Ovary (tissue), 3 donors: ENCODE data around the gene MTFR1L.

Experiments used
- EP300 ChIP-seq: sonication (generic); formaldehyde crosslinking; IDR thresholded peaks from one replicate; pipeline ENCODE4 v1.6.1; 2017; ENCODE audit warnings: antibody characterized with exemption
- POLR2A ChIP-seq: fragments of 450-650 bp; IDR thresholded peaks from one replicate; pipeline ENCODE4 v1.6.1; 2017; ENCODE audit warnings: antibody characterized with exemption, mild to moderate bottlenecking, moderate library complexity
- TF ChIP-seq, protein P1 (sequence below), 3 donors: fragments of 450-650 bp in 2 of 3; fragments of 200-600 bp in 1 of 3; IDR thresholded peaks; one replicate each; pipeline versions ENCODE4 v1.5.1 to v1.8.0; 2016 to 2022; ENCODE audit warnings: antibody characterized with exemption in 3 of 3, mild to moderate bottlenecking in 1 of 3
- donor health status: DM: no; HTN: no; CAD: no.

DNA sequence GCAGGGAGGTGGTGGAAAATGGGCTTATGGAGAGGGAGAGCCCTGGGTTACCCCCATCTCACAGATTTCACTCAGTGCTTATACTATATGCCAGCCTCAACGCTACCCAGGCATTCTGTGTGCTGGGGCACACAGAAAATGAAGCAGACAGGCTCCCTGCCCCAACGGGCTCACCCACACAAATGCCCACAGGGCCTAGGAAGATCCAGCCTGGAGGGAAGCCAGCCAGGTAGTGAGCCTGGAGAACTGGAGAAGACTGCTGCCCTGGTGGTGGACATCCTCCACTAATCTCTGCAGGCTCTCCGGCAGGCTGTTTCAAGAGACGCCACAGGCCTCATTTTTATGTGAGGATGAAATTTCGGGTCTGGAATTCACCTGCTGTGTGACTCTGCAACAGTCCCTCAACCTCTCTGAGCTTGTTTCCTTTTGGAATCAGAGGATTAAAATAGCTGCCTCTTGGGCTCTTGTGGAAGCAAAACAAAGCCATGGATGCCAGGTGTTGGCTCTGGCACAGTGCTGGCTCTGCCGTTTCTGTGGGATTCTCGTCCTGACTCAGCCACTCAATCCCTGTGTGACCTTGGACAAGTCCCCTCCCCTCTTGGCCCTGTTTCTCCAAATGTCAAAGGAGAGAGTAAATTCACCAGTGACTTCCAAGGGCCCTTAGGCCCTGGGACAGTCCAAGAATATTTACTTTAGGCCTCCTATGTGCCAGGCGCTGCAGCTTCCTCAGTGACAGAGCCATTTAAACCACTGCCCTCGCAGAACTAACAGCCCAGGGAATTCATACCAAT, 52.1 kb downstream of the MTFR1L start:
- TF ChIP-seq, protein P1, sequence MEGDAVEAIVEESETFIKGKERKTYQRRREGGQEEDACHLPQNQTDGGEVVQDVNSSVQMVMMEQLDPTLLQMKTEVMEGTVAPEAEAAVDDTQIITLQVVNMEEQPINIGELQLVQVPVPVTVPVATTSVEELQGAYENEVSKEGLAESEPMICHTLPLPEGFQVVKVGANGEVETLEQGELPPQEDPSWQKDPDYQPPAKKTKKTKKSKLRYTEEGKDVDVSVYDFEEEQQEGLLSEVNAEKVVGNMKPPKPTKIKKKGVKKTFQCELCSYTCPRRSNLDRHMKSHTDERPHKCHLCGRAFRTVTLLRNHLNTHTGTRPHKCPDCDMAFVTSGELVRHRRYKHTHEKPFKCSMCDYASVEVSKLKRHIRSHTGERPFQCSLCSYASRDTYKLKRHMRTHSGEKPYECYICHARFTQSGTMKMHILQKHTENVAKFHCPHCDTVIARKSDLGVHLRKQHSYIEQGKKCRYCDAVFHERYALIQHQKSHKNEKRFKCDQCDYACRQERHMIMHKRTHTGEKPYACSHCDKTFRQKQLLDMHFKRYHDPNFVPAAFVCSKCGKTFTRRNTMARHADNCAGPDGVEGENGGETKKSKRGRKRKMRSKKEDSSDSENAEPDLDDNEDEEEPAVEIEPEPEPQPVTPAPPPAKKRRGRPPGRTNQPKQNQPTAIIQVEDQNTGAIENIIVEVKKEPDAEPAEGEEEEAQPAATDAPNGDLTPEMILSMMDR (IDR thresholded peaks at IDR 0.05), result no peak
- TF ChIP-seq POLR2A, result no peak
- no peak for TF ChIP-seq EP300
